ENCODE data around the gene KRT14.

GRCh38 chr17:41579484-41580243 lies 7.0 kb downstream of the KRT14 start:
- TF ChIP-seq, protein P1, sequence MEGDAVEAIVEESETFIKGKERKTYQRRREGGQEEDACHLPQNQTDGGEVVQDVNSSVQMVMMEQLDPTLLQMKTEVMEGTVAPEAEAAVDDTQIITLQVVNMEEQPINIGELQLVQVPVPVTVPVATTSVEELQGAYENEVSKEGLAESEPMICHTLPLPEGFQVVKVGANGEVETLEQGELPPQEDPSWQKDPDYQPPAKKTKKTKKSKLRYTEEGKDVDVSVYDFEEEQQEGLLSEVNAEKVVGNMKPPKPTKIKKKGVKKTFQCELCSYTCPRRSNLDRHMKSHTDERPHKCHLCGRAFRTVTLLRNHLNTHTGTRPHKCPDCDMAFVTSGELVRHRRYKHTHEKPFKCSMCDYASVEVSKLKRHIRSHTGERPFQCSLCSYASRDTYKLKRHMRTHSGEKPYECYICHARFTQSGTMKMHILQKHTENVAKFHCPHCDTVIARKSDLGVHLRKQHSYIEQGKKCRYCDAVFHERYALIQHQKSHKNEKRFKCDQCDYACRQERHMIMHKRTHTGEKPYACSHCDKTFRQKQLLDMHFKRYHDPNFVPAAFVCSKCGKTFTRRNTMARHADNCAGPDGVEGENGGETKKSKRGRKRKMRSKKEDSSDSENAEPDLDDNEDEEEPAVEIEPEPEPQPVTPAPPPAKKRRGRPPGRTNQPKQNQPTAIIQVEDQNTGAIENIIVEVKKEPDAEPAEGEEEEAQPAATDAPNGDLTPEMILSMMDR (IDR thresholded peaks at IDR 0.05): peak in 1 of 3 donors; percentile 23
- TF ChIP-seq POLR2A (IDR thresholded peaks at IDR 0.05): no peak
- TF ChIP-seq EP300 (IDR thresholded peaks at IDR 0.05): no peak

All from ovary (tissue), 3 donors.